LNCAP (cell line): ENCODE measurements around the gene CD80.

Source experiments
- CTCF ChIP-seq: fragments of 450-650 bp; IDR thresholded peaks from 2 replicates; pipeline ENCODE4 v1.5.1; 2017; ENCODE audit warnings: mild to moderate bottlenecking

The CD80 gene

GRCh38 chr3:119500265-119500664, 59.1 kb downstream of the CD80 start:
- no peak for TF ChIP-seq CTCF

GRCh38 chr3:119498186-119499011, 61.0 kb downstream of the CD80 start, which contains the start of gene TIMMDC1:
TSS of gene TIMMDC1 (plus strand) at chr3:119498547. CDS start at chr3:119498734, 187 bp downstream.
- no peak for TF ChIP-seq CTCF

GRCh38 chr3:119497820-119498185, 61.6 kb downstream of the CD80 start:
- TF ChIP-seq CTCF, result no peak

- no peak for TF ChIP-seq CTCF
Measured at GRCh38 chr3:119494597-119494996, 64.8 kb downstream of the CD80 start.

- no peak for TF ChIP-seq CTCF
Measured at GRCh38 chr3:119492810-119493209, 66.6 kb downstream of the CD80 start.

- no peak for TF ChIP-seq CTCF
Measured at GRCh38 chr3:119492128-119492527, 67.3 kb downstream of the CD80 start.

GRCh38 chr3:119490153-119490552, 69.3 kb downstream of the CD80 start:
- TF ChIP-seq CTCF, result no peak

GRCh38 chr3:119485563-119485962, 73.9 kb downstream of the CD80 start:
- no peak for TF ChIP-seq CTCF
